Osteocyte (in vitro differentiated cells): ENCODE data around the gene OPN3. TPM values are rescaled to one million over a fixed set of nuclear protein-coding genes. Genes with fewer than 3 reads are reported as not detected.
"Not testable (repeated sequence)": the region's sequence is repeated elsewhere in the genome, so short reads cannot be mapped to it uniquely, and the experiment has no call there.

ENCODE experiments used
- DNase-seq: peaks from one replicate; pipeline ENCODE4 v3.0.0; 2021; ENCODE audit warnings: mixed read lengths; ENCODE audit not compliant: unreplicated experiment; ENCODE audit errors: extremely low spot score
- H3K27ac Mint-ChIP-seq: one replicate; pipeline ENCODE4 v1.8.0; 2021; ENCODE audit warnings: mild to moderate bottlenecking, mixed read lengths; ENCODE audit not compliant: unreplicated experiment
- H3K27me3 Mint-ChIP-seq: one replicate; pipeline ENCODE4 v1.8.0; 2021; ENCODE audit warnings: mixed read lengths; ENCODE audit not compliant: unreplicated experiment
- H3K36me3 Mint-ChIP-seq: one replicate; pipeline ENCODE4 v1.8.0; 2021; ENCODE audit warnings: mixed read lengths; ENCODE audit not compliant: unreplicated experiment
- H3K4me1 Mint-ChIP-seq: one replicate; pipeline ENCODE4 v1.8.0; 2021; ENCODE audit warnings: mixed read lengths; ENCODE audit not compliant: unreplicated experiment
- H3K4me3 Mint-ChIP-seq: one replicate; pipeline ENCODE4 v1.8.0; 2021; ENCODE audit warnings: mild to moderate bottlenecking, moderate library complexity, mixed read lengths; ENCODE audit not compliant: unreplicated experiment
- H3K9me3 Mint-ChIP-seq: one replicate; pipeline ENCODE4 v1.8.0; 2021; ENCODE audit warnings: mixed read lengths; ENCODE audit not compliant: unreplicated experiment
- CTCF ChIP-seq: fragments of 200-600 bp; sonication (generic); IDR thresholded peaks from 2 replicates; pipeline ENCODE4 v1.5.0; 2021; ENCODE audit warnings: antibody characterized with exemption, mild to moderate bottlenecking, moderate library complexity
- long read RNA-seq: library from polyadenylated mRNA; unstranded; transcript quantifications from one replicate; pipeline ENCODE4 v2.0.0, GENCODE V29; 2021
- total RNA-seq: library from RNA; stranded (reverse); gene quantifications from 2 replicates; pipeline ENCODE4 v1.2.1, GENCODE V29; 2021

Gene OPN3
- 15.3 and 15.8 TPM in 2 replicates for total RNA-seq
- long read RNA-seq, partial matches to known transcripts: 2 of 6 reads
- long read RNA-seq, other reads (novel, unspliced or antisense): 1 of 6 reads

GRCh38 chr1:241640149-241640866 lies at the start of gene OPN3, which contains the start of gene CHML:
Gene OPN3 (minus strand): TSS chr1:241640369. CDS start chr1:241640254, 115 bp downstream.
Gene CHML (minus strand): TSS chr1:241640369. CDS start chr1:241635766, 4,603 bp downstream.
- peaks cover 44% of the 10 kb centered on the region for H3K4me1 Mint-ChIP-seq

GRCh38 chr1:241688940-241689368 lies 48.8 kb upstream of the OPN3 start:
- Mint-ChIP-seq H3K9me3 (peaks cover 4% of the 10 kb centered on the region), H3K27ac (no peak overlapping the region), H3K27me3 (peaks cover 32% of the 10 kb centered on the region), H3K4me3 (no peak overlapping the region), H3K4me1 (no peaks in the 10 kb centered on the region), H3K36me3 (no peaks in the 10 kb centered on the region)
- no peak for DNase-seq
- TF ChIP-seq CTCF: no peak

More at GRCh38 chr1:241640149-241640866, at the start of gene OPN3, which contains the start of gene CHML:
- Mint-ChIP-seq H3K4me3 (peak within 1 kb of the TSS; percentile 85), H3K27me3 (no peaks in the 10 kb centered on the region), H3K27ac (peak within 1 kb of the TSS; percentile 83), H3K9me3 (no peaks in the 10 kb centered on the region), H3K36me3 (peaks cover 4% of the 10 kb centered on the region)
- DNase-seq: peak; percentile 97
- TF ChIP-seq CTCF: no peak

GRCh38 chr1:241684108-241684507 lies 43.9 kb upstream of the OPN3 start:
- Mint-ChIP-seq H3K27ac (no peak overlapping the region), H3K36me3 (no peaks in the 10 kb centered on the region), H3K9me3 (peaks cover 6% of the 10 kb centered on the region), H3K27me3 (peaks cover 49% of the 10 kb centered on the region), H3K4me3 (no peak overlapping the region), H3K4me1 (no peaks in the 10 kb centered on the region)
- TF ChIP-seq CTCF: no peak
- no peak for DNase-seq

- H3K4me3 Mint-ChIP-seq: no peak overlapping the region
- H3K27me3 Mint-ChIP-seq: peaks cover 53% of the 10 kb centered on the region
- H3K27ac Mint-ChIP-seq: no peak overlapping the region
- DNase-seq: no peak
- H3K9me3 Mint-ChIP-seq: peaks cover 4% of the 10 kb centered on the region
- H3K4me1 Mint-ChIP-seq: no peaks in the 10 kb centered on the region
- no peak for TF ChIP-seq CTCF
- no peaks in the 10 kb centered on the region for H3K36me3 Mint-ChIP-seq
Measured at GRCh38 chr1:241682921-241683320, 42.8 kb upstream of the OPN3 start.

GRCh38 chr1:241681861-241682448 lies 41.8 kb upstream of the OPN3 start:
- H3K9me3 Mint-ChIP-seq, H3K4me3 Mint-ChIP-seq, DNase-seq, H3K4me1 Mint-ChIP-seq, H3K27ac Mint-ChIP-seq, H3K36me3 Mint-ChIP-seq: not testable (repeated sequence)
- H3K27me3 Mint-ChIP-seq: peaks cover 61% of the 10 kb centered on the region
